Gastrocnemius medialis (tissue), 4 donors: Measurements from ENCODE around the gene IL9.

Experiments used
- POLR2A ChIP-seq, 2 donors: fragments of 450-650 bp; IDR thresholded peaks; one replicate each; pipeline ENCODE4 v1.6.1; 2017; ENCODE audit warnings: antibody characterized with exemption in 2 of 2, mild to moderate bottlenecking in 2 of 2, moderate library complexity in 2 of 2
- TF ChIP-seq, protein P1 (sequence below), 5 experiments: fragments of 450-650 bp in 3 of 5; fragments of 200-600 bp in 2 of 5; sonication (generic) in 2 of 5; IDR thresholded peaks in 4 of 5; conservative IDR thresholded peaks in 1 of 5; 1 replicate in 4 of 5; 2 replicates in 1 of 5; pipeline ENCODE4 v1.5.1; 2016 to 2019; ENCODE audit warnings: antibody characterized with exemption in 5 of 5, mild to moderate bottlenecking in 3 of 5, moderate library complexity in 3 of 5

DNA sequence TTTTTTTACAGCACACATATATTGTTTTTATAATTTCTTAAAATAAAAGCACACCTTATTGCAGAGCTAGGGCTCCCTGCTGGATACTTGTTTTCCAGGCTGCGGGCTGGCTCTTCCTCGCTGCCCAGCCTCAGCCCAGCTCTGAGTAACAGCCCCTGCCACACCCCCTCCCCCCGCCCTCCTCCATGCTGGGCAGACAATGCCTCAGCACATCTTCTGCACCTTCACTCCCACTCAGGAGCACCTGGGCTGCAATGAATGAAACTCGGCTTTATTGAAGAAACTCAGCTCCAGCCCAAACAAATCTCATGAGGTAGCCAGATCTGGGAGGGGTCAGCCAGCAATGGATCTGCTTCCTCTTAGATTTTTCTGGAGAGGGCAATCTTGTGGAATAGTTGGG lies 9.5 kb downstream of the IL9 start:
- TF ChIP-seq, protein P1, sequence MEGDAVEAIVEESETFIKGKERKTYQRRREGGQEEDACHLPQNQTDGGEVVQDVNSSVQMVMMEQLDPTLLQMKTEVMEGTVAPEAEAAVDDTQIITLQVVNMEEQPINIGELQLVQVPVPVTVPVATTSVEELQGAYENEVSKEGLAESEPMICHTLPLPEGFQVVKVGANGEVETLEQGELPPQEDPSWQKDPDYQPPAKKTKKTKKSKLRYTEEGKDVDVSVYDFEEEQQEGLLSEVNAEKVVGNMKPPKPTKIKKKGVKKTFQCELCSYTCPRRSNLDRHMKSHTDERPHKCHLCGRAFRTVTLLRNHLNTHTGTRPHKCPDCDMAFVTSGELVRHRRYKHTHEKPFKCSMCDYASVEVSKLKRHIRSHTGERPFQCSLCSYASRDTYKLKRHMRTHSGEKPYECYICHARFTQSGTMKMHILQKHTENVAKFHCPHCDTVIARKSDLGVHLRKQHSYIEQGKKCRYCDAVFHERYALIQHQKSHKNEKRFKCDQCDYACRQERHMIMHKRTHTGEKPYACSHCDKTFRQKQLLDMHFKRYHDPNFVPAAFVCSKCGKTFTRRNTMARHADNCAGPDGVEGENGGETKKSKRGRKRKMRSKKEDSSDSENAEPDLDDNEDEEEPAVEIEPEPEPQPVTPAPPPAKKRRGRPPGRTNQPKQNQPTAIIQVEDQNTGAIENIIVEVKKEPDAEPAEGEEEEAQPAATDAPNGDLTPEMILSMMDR (IDR thresholded peaks at IDR 0.05 in 4 of 5, conservative IDR thresholded peaks at IDR 0.05 in 1 of 5): no peak
- no peak for TF ChIP-seq POLR2A (IDR thresholded peaks at IDR 0.05)
